ENCODE results near the gene SELENOI.
A peak's percentile ranks its signal among the peaks of the same experiment; 100 is the strongest.

SELENOI gene

GRCh38 chr2:26376799-26377198 lies 30.9 kb downstream of the SELENOI start:
- no peaks in the 10 kb centered on the region for H3K27me3 ChIP-seq
- H3K27ac ChIP-seq = no peak overlapping the region
- H3K9me3 ChIP-seq = peaks cover 11% of the 10 kb centered on the region; the same call in 1 of the 2 replicates
- H4K20me1 ChIP-seq = no peaks in the 10 kb centered on the region
- peaks cover 59% of the 10 kb centered on the region for H3K4me1 ChIP-seq
- peaks cover 76% of the 10 kb centered on the region for H3K36me3 ChIP-seq
- 0 out of 2 replicates have a peak overlapping the region, but pooled peaks have one; percentile 41 for H3K4me2 ChIP-seq
- no peak overlapping the region for H3K4me3 ChIP-seq
- no peak for TF ChIP-seq Cebpa-rat (IDR thresholded peaks at IDR 0.05)
- no peak overlapping the region for H3K9ac ChIP-seq

- Histone ChIP-seq H3K9me3 (peaks cover 6% of the 10 kb centered on the region; the same call in 1 of the 2 replicates), H3K4me3 (no peak overlapping the region), H3K27ac (no peak overlapping the region), H4K20me1 (no peaks in the 10 kb centered on the region), H3K27me3 (no peaks in the 10 kb centered on the region), H3K4me2 (no peak overlapping the region), H3K4me1 (peaks cover 24% of the 10 kb centered on the region), H3K9ac (no peak overlapping the region), H3K36me3 (peaks cover 83% of the 10 kb centered on the region)
- no peak for TF ChIP-seq Cebpa-rat (IDR thresholded peaks at IDR 0.05)
These were observed 34.3 kb downstream of the SELENOI start for GRCh38 chr2:26380281-26380680.

GRCh38 chr2:26382564-26382963 lies 36.6 kb downstream of the SELENOI start:
- no peak overlapping the region for H3K4me2 ChIP-seq
- H3K4me3 ChIP-seq = no peak overlapping the region
- H3K9me3 ChIP-seq = no peaks in the 10 kb centered on the region
- H3K27me3 ChIP-seq = no peaks in the 10 kb centered on the region
- H3K9ac ChIP-seq = no peak overlapping the region
- H3K27ac ChIP-seq = no peak overlapping the region
- no peak for TF ChIP-seq Cebpa-rat (IDR thresholded peaks at IDR 0.05)
- H3K4me1 ChIP-seq = peaks cover 9% of the 10 kb centered on the region
- H3K36me3 ChIP-seq = peaks cover 78% of the 10 kb centered on the region
- no peaks in the 10 kb centered on the region for H4K20me1 ChIP-seq

DNA sequence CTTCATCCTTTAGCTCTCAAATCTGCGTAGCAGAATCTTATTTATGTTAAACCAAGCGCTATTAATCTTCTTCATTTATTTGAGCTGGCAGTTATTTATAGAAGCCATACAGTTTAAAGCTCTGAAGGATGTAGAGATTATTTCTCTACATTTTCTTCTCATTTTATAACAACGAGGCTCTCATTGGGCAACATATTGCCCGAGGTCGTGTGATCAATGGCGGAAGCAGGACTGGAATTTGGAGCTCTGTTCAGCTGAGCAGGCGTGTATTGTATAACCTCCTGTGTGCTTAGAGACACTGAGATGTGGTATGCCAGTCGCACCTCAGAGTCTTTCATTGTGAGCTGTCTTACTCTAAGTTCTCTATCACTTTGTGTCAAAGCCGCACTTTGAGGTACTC lies 38.2 kb downstream of the SELENOI start:
- Histone ChIP-seq H3K27me3 (no peaks in the 10 kb centered on the region), H4K20me1 (no peaks in the 10 kb centered on the region), H3K4me2 (no peak overlapping the region), H3K9me3 (no peaks in the 10 kb centered on the region), H3K27ac (no peak overlapping the region), H3K9ac (no peak overlapping the region), H3K4me1 (no peaks in the 10 kb centered on the region), H3K4me3 (no peak overlapping the region), H3K36me3 (peaks cover 77% of the 10 kb centered on the region)
- TF ChIP-seq Cebpa-rat (IDR thresholded peaks at IDR 0.05) = no peak

DNA sequence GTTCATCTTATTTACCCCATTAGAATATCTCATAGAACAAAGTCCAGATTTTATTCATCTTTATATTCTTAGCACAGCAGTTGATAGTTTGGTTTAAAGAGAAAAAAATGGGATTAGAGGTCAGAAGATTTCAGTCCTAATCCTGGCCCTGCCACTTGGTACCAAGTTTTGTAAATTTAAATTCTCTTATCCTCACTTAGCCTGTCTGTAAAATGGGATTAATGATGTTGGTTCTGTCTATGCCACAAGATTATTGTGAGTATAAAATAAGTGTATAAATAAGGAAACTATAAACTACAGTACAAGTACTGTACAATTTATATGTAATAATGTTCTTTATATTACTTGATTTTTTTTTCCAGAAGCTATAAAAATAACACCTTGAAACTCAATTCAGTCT lies 38.7 kb downstream of the SELENOI start:
- Histone ChIP-seq H3K9ac (no peak overlapping the region), H3K4me3 (no peak overlapping the region), H3K27ac (no peak overlapping the region), H4K20me1 (no peaks in the 10 kb centered on the region), H3K4me2 (no peak overlapping the region), H3K4me1 (no peaks in the 10 kb centered on the region), H3K27me3 (no peaks in the 10 kb centered on the region), H3K36me3 (peaks cover 77% of the 10 kb centered on the region), H3K9me3 (no peaks in the 10 kb centered on the region)
- TF ChIP-seq Cebpa-rat (IDR thresholded peaks at IDR 0.05) = no peak

DNA sequence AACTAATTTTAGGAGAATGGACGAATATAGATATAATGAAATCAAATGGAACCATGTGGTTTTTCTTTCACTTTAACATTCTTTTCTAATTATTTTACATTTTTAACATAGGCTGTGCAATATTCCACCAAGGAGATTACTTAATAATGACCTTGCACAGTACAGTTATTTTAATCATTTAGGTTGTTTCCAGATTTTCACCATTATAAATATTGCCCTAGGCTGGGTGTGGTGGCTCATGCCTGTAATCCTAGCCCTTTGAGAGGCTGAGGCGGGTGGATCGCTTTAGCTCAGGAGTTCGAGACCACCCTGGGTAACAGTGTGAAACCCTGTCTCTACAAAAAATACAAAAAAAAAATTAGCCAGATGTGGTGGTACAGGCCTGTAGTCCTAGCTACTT lies 41.2 kb downstream of the SELENOI start:
- no peak overlapping the region for H3K27ac ChIP-seq
- H4K20me1 ChIP-seq = 0 out of 2 replicates have a peak, but pooled peaks cover 5% of the 10 kb centered on the region
- H3K4me3 ChIP-seq = no peak overlapping the region
- H3K4me2 ChIP-seq = no peak overlapping the region
- no peak overlapping the region for H3K9ac ChIP-seq
- H3K36me3 ChIP-seq = peaks cover 76% of the 10 kb centered on the region
- H3K4me1 ChIP-seq = no peaks in the 10 kb centered on the region
- no peaks in the 10 kb centered on the region for H3K27me3 ChIP-seq
- no peak for TF ChIP-seq Cebpa-rat (IDR thresholded peaks at IDR 0.05)
- H3K9me3 ChIP-seq = no peaks in the 10 kb centered on the region

GRCh38 chr2:26394694-26395093 lies 48.8 kb downstream of the SELENOI start:
- H4K20me1 ChIP-seq = 0 out of 2 replicates have a peak, but pooled peaks cover 5% of the 10 kb centered on the region
- no peak overlapping the region for H3K9ac ChIP-seq
- peaks cover 7% of the 10 kb centered on the region for H3K4me1 ChIP-seq
- TF ChIP-seq Cebpa-rat (IDR thresholded peaks at IDR 0.05) = no peak
- no peak overlapping the region for H3K4me3 ChIP-seq
- H3K27ac ChIP-seq = no peak overlapping the region
- H3K9me3 ChIP-seq = no peaks in the 10 kb centered on the region
- peaks cover 42% of the 10 kb centered on the region for H3K36me3 ChIP-seq
- H3K4me2 ChIP-seq = no peak overlapping the region
- no peaks in the 10 kb centered on the region for H3K27me3 ChIP-seq

DNA sequence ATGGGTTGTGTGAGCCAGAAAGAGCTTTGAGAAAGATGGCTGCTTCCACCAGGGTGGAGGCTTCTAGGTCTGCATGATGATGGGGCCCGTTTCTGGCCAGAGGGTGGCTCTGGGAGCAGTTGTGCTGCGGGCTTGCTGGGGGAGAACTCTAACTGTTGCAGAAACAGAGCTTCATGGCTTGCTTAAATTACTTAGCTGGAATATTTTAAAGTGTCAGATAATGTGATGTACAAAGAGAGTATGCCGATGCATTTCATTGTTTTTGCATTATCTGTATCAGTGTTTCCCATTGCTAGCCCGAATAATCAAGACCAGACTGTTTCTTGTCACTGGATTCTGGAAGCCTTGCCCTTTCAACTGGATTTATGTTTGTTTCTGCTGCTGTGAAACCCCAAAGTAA lies 49.5 kb downstream of the SELENOI start:
- Histone ChIP-seq H3K9me3 (no peaks in the 10 kb centered on the region), H3K4me3 (no peak overlapping the region), H3K36me3 (peaks cover 38% of the 10 kb centered on the region), H3K4me1 (peaks cover 14% of the 10 kb centered on the region), H3K27ac (no peak overlapping the region), H3K9ac (no peak overlapping the region), H3K4me2 (no peak overlapping the region), H4K20me1 (0 out of 2 replicates have a peak, but pooled peaks cover 5% of the 10 kb centered on the region), H3K27me3 (no peaks in the 10 kb centered on the region)
- no peak for TF ChIP-seq Cebpa-rat (IDR thresholded peaks at IDR 0.05)

- Histone ChIP-seq H3K27me3 (peaks cover 4% of the 10 kb centered on the region; the same call in 1 of the 2 replicates), H3K4me2 (no peak overlapping the region)
- TF ChIP-seq Cebpa-rat (IDR thresholded peaks at IDR 0.05) = no peak
These were observed 50.9 kb downstream of the SELENOI start for GRCh38 chr2:26396734-26397298.

GRCh38 chr2:26399771-26400376 lies 53.9 kb downstream of the SELENOI start:
- H3K9me3 ChIP-seq = no peaks in the 10 kb centered on the region
- TF ChIP-seq Cebpa-rat (IDR thresholded peaks at IDR 0.05) = no peak

More at GRCh38 chr2:26396734-26397298, 50.9 kb downstream of the SELENOI start:
- Histone ChIP-seq H3K9ac (no peak overlapping the region), H4K20me1 (no peaks in the 10 kb centered on the region), H3K36me3 (peaks cover 28% of the 10 kb centered on the region; the same call in 1 of the 2 replicates), H3K27ac (no peak overlapping the region), H3K4me1 (peaks cover 20% of the 10 kb centered on the region), H3K9me3 (no peaks in the 10 kb centered on the region), H3K4me3 (no peak overlapping the region)

More at GRCh38 chr2:26399771-26400376, 53.9 kb downstream of the SELENOI start:
- peaks cover 13% of the 10 kb centered on the region; the same call in 1 of the 2 replicates for H3K36me3 ChIP-seq
- H3K27ac ChIP-seq = no peak overlapping the region
- H3K4me2 ChIP-seq = peak overlapping the region; percentile 62
- H4K20me1 ChIP-seq = no peaks in the 10 kb centered on the region
- no peak overlapping the region for H3K4me3 ChIP-seq
- peaks cover 4% of the 10 kb centered on the region; the same call in 1 of the 2 replicates for H3K27me3 ChIP-seq
- no peak overlapping the region for H3K9ac ChIP-seq
- peaks cover 20% of the 10 kb centered on the region for H3K4me1 ChIP-seq

Data from BLaER1 (cell line).